Omental fat pad (tissue), 4 donors: ENCODE results near the gene SH2D3A. TPM values are rescaled to one million over a fixed set of nuclear protein-coding genes. Genes with fewer than 3 reads are reported as not detected.
"Not testable (repeated sequence)": the region's sequence is repeated elsewhere in the genome, so short reads cannot be mapped to it uniquely, and the experiment has no call there.

ENCODE experiments used
- ATAC-seq: fragments of 150-250 bp; one replicate; pipeline ENCODE4 v1.9.1; 2016; ENCODE audit warnings: mild to moderate bottlenecking, moderate library complexity; ENCODE audit not compliant: low FRiP score
- DNase-seq: peaks from one replicate; pipeline ENCODE4 v3.0.0-alpha.2; 2019; ENCODE audit warnings: low spot score
- total RNA-seq, 4 donors: library from RNA; depleted of rRNA; stranded (reverse); fragments of >200 nt; gene quantifications; one replicate each; pipeline ENCODE4 v1.1.0, GENCODE V29; 2016
- TF ChIP-seq, protein P1 (sequence below), 3 donors: fragments of 450-650 bp; IDR thresholded peaks; one replicate each; pipeline ENCODE4 v1.5.1; 2016 to 2017; ENCODE audit warnings: antibody characterized with exemption in 3 of 3, mild to moderate bottlenecking in 3 of 3, moderate library complexity in 2 of 3

Gene SH2D3A
- total RNA-seq, 4 donors from 2014 or later = 1.3 to 3.4 (median 2.0) TPM; not detected in 1

DNA sequence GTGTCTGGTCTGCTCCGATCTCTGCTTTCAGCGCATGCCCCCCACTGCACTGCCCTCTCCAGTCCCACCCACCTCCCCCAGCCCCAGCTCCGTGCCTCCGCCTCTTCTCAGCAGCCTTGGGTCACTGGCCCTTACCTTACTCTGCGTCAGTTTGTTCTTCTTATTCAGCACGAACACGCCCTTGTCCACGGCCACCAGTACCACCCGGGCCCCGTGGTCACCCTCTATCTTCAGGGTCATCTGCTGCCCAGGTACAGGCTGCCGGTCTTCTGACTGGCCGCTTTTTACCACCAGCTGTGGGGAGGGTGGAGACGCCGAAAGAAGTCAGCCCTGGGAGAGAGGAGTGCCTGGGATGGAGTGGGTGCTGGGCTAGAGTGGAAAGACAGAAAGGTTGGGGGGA lies 57.7 kb downstream of the SH2D3A start:
- DNase-seq = no peak
- ATAC-seq = no peak
- TF ChIP-seq, protein P1, sequence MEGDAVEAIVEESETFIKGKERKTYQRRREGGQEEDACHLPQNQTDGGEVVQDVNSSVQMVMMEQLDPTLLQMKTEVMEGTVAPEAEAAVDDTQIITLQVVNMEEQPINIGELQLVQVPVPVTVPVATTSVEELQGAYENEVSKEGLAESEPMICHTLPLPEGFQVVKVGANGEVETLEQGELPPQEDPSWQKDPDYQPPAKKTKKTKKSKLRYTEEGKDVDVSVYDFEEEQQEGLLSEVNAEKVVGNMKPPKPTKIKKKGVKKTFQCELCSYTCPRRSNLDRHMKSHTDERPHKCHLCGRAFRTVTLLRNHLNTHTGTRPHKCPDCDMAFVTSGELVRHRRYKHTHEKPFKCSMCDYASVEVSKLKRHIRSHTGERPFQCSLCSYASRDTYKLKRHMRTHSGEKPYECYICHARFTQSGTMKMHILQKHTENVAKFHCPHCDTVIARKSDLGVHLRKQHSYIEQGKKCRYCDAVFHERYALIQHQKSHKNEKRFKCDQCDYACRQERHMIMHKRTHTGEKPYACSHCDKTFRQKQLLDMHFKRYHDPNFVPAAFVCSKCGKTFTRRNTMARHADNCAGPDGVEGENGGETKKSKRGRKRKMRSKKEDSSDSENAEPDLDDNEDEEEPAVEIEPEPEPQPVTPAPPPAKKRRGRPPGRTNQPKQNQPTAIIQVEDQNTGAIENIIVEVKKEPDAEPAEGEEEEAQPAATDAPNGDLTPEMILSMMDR (IDR thresholded peaks at IDR 0.05) = no peak

DNA sequence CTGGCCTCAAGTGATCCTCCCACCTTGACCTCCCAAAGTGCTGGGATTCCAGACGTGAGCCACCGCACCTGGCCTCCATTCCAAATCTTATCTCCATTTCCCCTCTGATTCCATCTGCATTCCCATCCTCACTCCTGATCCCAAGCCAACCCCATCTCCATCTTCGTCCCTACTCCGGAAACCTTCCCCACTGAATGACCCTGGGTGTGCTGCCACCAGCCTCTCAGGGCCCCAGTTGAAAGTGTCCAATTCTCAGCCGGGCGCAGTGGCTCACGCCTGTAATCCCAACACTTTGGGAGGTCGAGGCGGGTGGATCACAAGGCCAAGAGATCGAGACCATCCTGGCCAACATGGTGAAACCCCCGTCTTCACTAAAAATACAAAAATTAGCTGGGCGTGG lies 58.3 kb downstream of the SH2D3A start:
- not testable (repeated sequence) for ATAC-seq, DNase-seq

DNA sequence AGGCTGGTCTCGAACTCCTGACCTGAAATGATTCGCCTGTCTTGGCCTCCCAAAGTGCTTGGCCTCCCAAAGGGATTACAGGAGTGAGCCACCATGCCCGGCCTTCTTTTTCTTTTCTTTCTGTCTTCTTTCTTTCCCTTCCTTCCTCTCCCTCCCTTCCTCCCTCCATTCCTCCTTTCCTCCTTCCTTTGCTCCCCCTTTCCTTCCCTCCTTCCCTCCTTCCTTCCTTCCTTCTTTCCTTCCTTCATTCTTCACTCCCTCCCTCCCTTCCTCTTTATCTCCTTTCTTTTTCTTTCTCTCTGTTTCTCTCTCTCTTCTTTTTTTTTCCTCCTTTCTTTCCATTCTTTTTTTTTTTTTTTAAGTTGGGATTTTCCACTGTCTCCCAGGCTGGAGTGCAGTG lies 58.9 kb downstream of the SH2D3A start:
- DNase-seq = no peak
- ATAC-seq = no peak
- TF ChIP-seq, protein P1 (IDR thresholded peaks at IDR 0.05) = no peak

DNA sequence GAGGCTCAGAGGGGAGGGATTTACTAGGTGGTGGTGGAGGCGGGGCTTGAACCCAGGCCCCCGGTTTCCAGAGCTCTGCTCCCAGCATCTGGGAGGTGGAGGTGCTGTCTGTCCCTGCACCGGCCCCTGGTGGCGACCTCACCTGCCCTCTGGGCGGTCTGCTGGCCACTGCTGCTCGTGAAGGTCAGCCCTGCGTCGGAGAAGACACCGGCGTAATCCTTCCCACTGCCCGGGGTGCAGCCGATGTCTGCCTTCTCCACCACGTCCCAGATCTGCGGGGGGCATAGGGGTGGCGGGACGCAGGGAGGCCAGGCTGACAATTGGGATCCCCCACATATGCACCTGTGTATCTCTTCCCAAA lies 59.6 kb downstream of the SH2D3A start:
- TF ChIP-seq, protein P1 (IDR thresholded peaks at IDR 0.05) = no peak
- DNase-seq = no peak
- no peak for ATAC-seq

DNA sequence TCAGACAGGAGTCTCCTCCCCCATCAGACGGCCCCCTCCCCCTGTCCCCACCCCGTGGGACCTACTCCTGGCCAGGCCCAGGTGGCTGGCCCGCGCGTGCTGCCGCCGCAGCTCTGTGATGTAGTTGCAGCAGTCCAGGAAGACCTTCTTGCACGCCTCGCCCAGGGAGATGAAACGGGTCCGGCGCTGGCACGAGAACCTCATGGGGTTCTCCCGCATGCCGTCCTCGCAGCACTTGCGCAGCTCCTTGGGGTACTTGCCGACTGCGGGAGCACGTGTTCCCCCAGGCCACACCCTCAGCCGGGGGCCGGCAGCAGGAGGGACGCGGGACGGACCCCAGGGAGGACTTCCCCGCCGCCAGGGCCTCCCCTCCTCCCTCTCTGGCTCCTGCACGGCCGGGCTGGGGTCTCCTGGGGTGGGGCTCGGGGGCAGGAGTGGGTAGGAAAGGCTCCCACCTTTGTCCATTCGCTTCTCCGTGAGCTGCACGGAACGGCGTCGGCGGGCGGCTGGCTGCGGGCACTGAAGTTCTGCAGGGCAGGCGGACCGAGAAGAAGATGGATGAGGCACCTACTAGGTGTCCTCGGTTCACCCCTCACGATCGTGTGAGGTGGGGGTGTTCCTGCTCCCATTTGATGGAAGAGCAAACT lies 60.1 kb downstream of the SH2D3A start:
- DNase-seq (no peak), ATAC-seq (no peak)
- TF ChIP-seq, protein P1 (IDR thresholded peaks at IDR 0.05) = no peak

DNA sequence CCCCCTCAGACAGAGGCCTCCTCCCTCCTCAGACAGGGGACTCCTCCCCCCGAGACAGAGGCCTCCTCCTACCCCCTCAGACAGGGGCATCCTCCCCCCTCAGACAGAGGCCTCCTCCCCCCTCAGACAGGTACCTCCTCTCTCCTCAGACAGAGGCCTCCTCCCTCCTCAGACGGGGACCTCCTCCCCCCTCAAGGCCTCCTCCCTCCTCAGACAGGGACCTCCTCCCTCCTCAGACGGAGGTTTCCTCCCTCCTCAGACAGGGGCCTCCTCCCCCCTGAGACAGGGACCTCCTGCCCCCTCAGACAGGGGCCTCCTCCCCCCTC lies 60.6 kb downstream of the SH2D3A start:
- ATAC-seq = peak; percentile 21
- TF ChIP-seq, protein P1 (IDR thresholded peaks at IDR 0.05) = no peak

DNA sequence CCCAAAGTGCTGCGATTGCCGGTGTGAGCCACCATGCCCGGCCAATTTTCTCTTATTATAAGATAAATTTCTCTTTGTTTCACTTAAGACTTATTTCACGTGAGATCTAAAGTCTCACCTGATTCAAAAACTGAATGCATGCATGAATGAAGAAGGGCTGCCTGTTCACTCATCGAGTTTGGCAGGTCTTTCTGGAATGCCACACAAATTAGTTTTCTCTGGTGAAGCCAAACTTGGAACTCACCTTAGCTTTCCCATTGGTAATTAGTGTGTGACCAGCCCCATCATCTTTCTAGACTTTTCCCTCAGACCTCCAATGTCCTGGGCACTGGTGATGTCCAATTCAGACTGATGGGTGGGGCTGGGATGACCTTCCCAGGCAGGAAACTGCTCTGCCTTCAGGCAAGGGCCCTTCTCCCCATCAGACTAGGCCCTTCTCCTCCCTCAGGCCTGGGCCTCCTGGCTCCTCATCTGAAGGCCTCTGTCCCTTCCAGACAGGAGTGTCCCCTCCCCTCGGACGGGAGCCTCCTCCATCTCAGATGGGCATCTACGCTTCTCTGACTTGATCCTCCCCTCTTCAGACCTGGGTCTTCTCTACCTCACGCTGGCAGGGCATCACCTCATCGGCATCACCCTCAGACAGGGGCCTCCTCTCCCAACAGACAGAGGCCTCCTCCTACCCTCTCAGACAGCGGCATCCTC lies 61.2 kb downstream of the SH2D3A start:
- ATAC-seq = no peak
- TF ChIP-seq, protein P1 (IDR thresholded peaks at IDR 0.05) = no peak
- no peak for DNase-seq

More for the DNA sequence above, 60.6 kb downstream of the SH2D3A start:
- no peak for DNase-seq

Other genes starting within 250 kb of the SH2D3A start
- 1 to 10 TPM in 3 of 4 donors, under 1 TPM in 1; 0.94 to 4.2 (median 1.4) TPM for gene TNFSF9, start 236.4 kb downstream of the SH2D3A start, total RNA-seq
- gene CD70, start 176.3 kb downstream of the SH2D3A start, total RNA-seq = not detected
- 10 to 100 TPM in 2 of 4 donors, 1 to 10 TPM in 2; 3.6 to 66.5 (median 26.3) TPM for gene TNFSF14, start 97.3 kb downstream of the SH2D3A start, total RNA-seq
- 1,000 to 10,000 TPM; 1,035 to 6,271 (median 2,305) TPM for gene C3, start 46.8 kb downstream of the SH2D3A start, total RNA-seq
- gene GPR108, start 29.9 kb downstream of the SH2D3A start, total RNA-seq = 10 to 100 TPM; 34.5 to 68.4 (median 62.0) TPM
- gene TRIP10, start 27.8 kb downstream of the SH2D3A start, total RNA-seq = 100 to 1,000 TPM in 1 of 4 donors, 10 to 100 TPM in 3; 42.5 to 110 (median 66.6) TPM
- gene VAV1, start 5.3 kb upstream of the SH2D3A start, total RNA-seq = 10 to 100 TPM in 3 of 4 donors, 1 to 10 TPM in 1; 9.4 to 18.9 (median 13.5) TPM
- 1 to 10 TPM in 1 of 4 donors, under 1 TPM in 2, not detected in 1; 0.24 to 3.9 (median 0.37) TPM for gene ADGRE1, start 120.1 kb upstream of the SH2D3A start, total RNA-seq